Ovary (tissue), 9 donors: ENCODE data around the gene ATM. TPM values are rescaled to one million over a fixed set of nuclear protein-coding genes. Genes with fewer than 3 reads are reported as not detected.
"Not testable (repeated sequence)": the region's sequence is repeated elsewhere in the genome, so short reads cannot be mapped to it uniquely, and the experiment has no call there.

Experiments used
- DNase-seq, 5 donors: peaks; one replicate each; pipeline ENCODE4 v3.0.0-alpha.2; 2019 to 2020
- H3K27ac ChIP-seq, 2 donors: fragments of 200-600 bp; one replicate each; pipeline versions ENCODE4 v1.5.1 to v1.8.0; 2019 to 2022
- H3K27me3 ChIP-seq: fragments of 200-600 bp; one replicate; pipeline ENCODE4 v1.8.0; 2022
- H3K36me3 ChIP-seq: fragments of 200-600 bp; sonication (generic); one replicate; pipeline ENCODE4 v1.5.1; 2019
- H3K4me1 ChIP-seq: one replicate; pipeline ENCODE4 v1.8.1; 2013; ENCODE audit warnings: mild to moderate bottlenecking, moderate library complexity; ENCODE audit not compliant: insufficient read depth
- H3K4me3 ChIP-seq: fragments of 200-600 bp; sonication (generic); one replicate; pipeline ENCODE4 v1.5.1; 2017
- H3K9me3 ChIP-seq, 2 donors: fragments of 200-600 bp in 1 of 2; sonication (generic) in 1 of 2; one replicate each; pipeline versions ENCODE4 v1.5.1 to v1.8.1; 2013 to 2019; ENCODE audit warnings: mild to moderate bottlenecking in 1 of 2, moderate library complexity in 1 of 2
- EP300 ChIP-seq: sonication (generic); formaldehyde crosslinking; IDR thresholded peaks from one replicate; pipeline ENCODE4 v1.6.1; 2017; ENCODE audit warnings: antibody characterized with exemption
- POLR2A ChIP-seq: fragments of 450-650 bp; IDR thresholded peaks from one replicate; pipeline ENCODE4 v1.6.1; 2017; ENCODE audit warnings: antibody characterized with exemption, mild to moderate bottlenecking, moderate library complexity
- WGBS, 3 donors: extraction: QIAGEN DNeasy Blood & Tissue Kit in 1 of 3; methylation state at CpG; one replicate each; pipeline versions ENCODE4 v1.1.5 to v1.1.7; 2013 to 2017; 5-methylcytosine and 5-hydroxymethylcytosine counted together
- intact Hi-C, 4 donors: fragments of 100-400 bp; cut with DNase I; formaldehyde crosslinking; loops; one replicate each; pipeline versions ENCODE4 v1.11.0 to v1.15.1; 2022 to 2023
- polyA plus RNA-seq, 2 donors: library from polyadenylated mRNA; stranded (reverse); fragments of 200-250 nt in 1 of 2; fragments of 350-450 nt in 1 of 2; fragmentation: Illumina TruSeq in 1 of 2; extraction: RNeasy Lipid Tissue Mini Kit (QIAGEN cat#74804) in 1 of 2; gene quantifications; one replicate each; pipeline ENCODE4 v1.2.3, GENCODE V29; 2013 to 2014
- total RNA-seq, 7 donors: library from RNA; depleted of rRNA in 2 of 7; stranded (reverse); fragments of >200 nt in 2 of 7; fragmentation: NEBNext Ultra II Directional in 3 of 7; extraction: Animal tissue kit (Norgen Biotek cat#: 25700) in 3 of 7; gene quantifications; one replicate each; pipeline versions ENCODE4 v1.1.0 to v1.2.4, GENCODE V29; 2016 to 2023
- TF ChIP-seq, protein P1 (sequence below), 3 donors: fragments of 450-650 bp in 2 of 3; fragments of 200-600 bp in 1 of 3; IDR thresholded peaks; one replicate each; pipeline versions ENCODE4 v1.5.1 to v1.8.0; 2016 to 2022; ENCODE audit warnings: antibody characterized with exemption in 3 of 3, mild to moderate bottlenecking in 1 of 3
- donor health status: DM: no; HTN: no; CAD: no; lungs with moderate emphysema.
- donor health status: DM: no; HTN: no; CAD: no.
- donor health status: Bipolar disorder and iron deficiency.
- donor health status: DM: yes; HTN: yes; CAD: no.
- donor health status: DM: no; HTN: no; CAD: no.
- donor health status: DM: yes; HTN: yes; CAD: no.

Gene ATM
- total and polyA plus RNA-seq, 9 donors = 29.2 to 104 (median 79.6) TPM

DNA sequence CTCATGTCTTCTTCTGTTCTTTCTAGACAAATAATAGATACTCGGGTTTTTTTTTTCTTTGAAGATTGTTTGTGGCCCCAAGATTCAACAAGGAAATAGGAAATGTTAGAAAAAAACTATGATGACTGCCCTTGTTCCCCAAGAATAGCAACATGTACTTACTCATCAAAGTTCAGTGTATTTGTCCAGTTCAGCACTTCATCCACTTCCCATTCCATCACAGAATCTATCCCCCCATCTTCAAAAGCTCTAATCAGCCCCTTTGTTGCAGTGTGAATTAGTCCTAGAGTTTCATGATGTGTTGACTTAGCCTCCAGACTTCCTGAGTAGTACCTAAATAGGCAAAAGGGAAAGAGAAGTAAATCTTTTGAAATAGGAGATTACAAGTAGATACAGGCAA is 170.2 kb downstream of the ATM start:
- Histone ChIP-seq H3K9me3 (no peaks in the 10 kb centered on the region), H3K4me3 (no peak overlapping the region), H3K27ac (no peak overlapping the region), H3K36me3 (no peaks in the 10 kb centered on the region), H3K4me1 (no peaks in the 10 kb centered on the region), H3K27me3 (no peaks in the 10 kb centered on the region)
- 47 to 65% (median 47%) methylated on average over 1 of the region's 1 CpG for WGBS, 3 donors
- no peak for DNase-seq
- intact Hi-C loops = no loop called here
- TF ChIP-seq POLR2A (no peak), EP300 (no peak)
- TF ChIP-seq, protein P1, sequence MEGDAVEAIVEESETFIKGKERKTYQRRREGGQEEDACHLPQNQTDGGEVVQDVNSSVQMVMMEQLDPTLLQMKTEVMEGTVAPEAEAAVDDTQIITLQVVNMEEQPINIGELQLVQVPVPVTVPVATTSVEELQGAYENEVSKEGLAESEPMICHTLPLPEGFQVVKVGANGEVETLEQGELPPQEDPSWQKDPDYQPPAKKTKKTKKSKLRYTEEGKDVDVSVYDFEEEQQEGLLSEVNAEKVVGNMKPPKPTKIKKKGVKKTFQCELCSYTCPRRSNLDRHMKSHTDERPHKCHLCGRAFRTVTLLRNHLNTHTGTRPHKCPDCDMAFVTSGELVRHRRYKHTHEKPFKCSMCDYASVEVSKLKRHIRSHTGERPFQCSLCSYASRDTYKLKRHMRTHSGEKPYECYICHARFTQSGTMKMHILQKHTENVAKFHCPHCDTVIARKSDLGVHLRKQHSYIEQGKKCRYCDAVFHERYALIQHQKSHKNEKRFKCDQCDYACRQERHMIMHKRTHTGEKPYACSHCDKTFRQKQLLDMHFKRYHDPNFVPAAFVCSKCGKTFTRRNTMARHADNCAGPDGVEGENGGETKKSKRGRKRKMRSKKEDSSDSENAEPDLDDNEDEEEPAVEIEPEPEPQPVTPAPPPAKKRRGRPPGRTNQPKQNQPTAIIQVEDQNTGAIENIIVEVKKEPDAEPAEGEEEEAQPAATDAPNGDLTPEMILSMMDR (IDR thresholded peaks at IDR 0.05) = no peak

DNA sequence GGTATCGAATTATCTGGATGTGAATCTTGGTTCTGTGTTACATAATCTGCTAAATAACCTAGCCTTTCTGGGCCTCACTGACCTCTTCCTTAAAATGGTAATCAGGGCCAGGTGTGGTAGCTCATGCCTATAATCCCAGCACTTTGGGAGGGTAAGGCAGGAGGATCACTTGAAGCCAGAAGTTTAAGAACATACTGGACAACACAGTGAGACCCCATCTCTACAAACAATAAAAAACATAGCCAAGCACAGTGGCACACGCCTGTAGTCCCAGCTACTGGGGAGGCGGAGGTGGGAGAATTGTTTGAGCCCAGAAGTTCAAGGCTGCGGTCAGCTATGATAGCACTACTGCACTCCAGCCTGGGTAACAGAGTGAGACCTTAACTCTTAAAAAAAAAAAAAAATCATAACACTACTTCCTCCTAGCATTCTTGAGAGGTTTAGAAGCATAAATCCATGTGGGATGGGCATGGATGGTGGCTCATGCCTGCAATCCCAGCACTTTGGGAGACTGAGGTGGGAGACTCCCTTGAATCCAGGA is 171.9 kb downstream of the ATM start:
- no peak for DNase-seq
- H3K36me3 ChIP-seq = no peaks in the 10 kb centered on the region
- H3K27me3 ChIP-seq = no peaks in the 10 kb centered on the region
- WGBS, 3 donors = 85 to 90% (median 86%) methylated on average over 4 of the region's 4 CpGs
- H3K27ac ChIP-seq = no peak overlapping the region
- intact Hi-C loops = no loop called here
- H3K4me1 ChIP-seq = no peaks in the 10 kb centered on the region
- TF ChIP-seq, protein P1 (IDR thresholded peaks at IDR 0.05) = no peak
- TF ChIP-seq POLR2A = no peak
- no peak for TF ChIP-seq EP300
- no peak overlapping the region for H3K4me3 ChIP-seq
- no peaks in the 10 kb centered on the region for H3K9me3 ChIP-seq

DNA sequence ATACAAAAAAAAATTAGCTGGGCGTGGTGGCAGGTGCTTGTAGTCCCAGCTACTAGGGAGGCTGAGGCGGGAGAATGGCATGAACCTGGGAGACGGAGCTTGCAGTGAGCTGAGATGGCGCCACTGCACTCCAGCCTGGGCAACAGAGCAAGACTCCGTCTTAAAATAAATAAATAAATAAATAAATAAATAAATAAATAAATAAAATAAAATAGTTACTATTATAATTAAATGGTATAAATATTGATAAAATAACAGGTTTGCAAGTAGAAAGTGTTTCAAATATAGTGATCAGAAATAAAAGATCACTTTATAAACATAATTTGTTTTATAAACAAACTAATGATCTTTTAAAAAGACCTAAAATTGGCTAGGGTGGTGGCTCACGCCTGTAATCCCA is 173.8 kb downstream of the ATM start:
- intact Hi-C loops, H3K4me1 ChIP-seq, H3K36me3 ChIP-seq, H3K4me3 ChIP-seq, DNase-seq, H3K27me3 ChIP-seq, H3K27ac ChIP-seq, H3K9me3 ChIP-seq: not testable (repeated sequence)
- WGBS, 3 donors = 93% methylated on average over 6 of the region's 6 CpGs

DNA sequence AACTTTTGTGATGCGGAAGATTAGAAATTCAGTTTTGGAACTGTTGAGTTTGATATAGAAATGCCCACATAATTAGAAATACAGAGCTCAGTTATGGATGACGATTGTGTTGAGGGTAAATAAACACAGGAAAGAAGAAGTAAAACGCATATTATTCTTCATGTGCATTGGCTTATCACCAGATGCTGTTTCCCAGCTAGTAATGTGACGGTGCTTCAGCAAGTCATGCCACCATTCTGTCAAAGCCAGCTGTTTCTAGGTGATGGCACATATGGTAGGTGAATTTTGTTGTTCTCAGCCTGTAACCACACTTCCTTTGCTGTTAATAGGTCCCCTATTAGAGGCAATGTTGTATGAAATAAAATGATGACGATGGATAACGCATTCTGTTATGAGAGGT is 175.6 kb downstream of the ATM start:
- H3K27me3 ChIP-seq = no peaks in the 10 kb centered on the region
- no peak overlapping the region for H3K27ac ChIP-seq
- H3K36me3 ChIP-seq = no peaks in the 10 kb centered on the region
- H3K9me3 ChIP-seq = no peaks in the 10 kb centered on the region
- WGBS, 3 donors = 80 to 84% (median 81%) methylated on average over 6 of the region's 6 CpGs
- peaks cover 2% of the 10 kb centered on the region for H3K4me1 ChIP-seq
- TF ChIP-seq, protein P1 (IDR thresholded peaks at IDR 0.05) = no peak
- TF ChIP-seq POLR2A (no peak), EP300 (no peak)
- no peak for DNase-seq
- H3K4me3 ChIP-seq = no peak overlapping the region
- intact Hi-C loops = no loop called here

DNA sequence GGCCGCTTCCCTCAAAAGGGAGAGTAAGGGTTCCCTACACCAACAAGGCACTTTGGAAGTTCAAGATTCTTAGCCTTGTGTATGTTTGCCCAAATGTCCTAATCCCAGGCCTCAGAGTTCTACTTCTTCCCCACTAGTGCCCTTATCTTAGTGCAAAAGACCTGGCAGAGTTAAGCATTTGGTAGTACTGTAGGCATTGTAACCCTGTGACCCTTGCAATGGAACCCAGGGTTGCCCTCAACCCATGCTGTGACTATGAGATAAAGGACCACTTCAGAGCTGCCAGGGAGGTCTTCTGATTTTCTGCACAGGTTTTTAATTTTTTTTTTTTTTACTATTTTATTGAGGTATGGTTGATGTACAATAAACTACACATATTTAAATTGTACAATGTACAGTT is 179.4 kb downstream of the ATM start:
- no peak overlapping the region for H3K27ac ChIP-seq
- no peak for DNase-seq

More for the DNA sequence above, 179.4 kb downstream of the ATM start:
- Histone ChIP-seq H3K27me3 (no peaks in the 10 kb centered on the region), H3K9me3 (no peaks in the 10 kb centered on the region), H3K4me1 (peaks cover 2% of the 10 kb centered on the region), H3K36me3 (no peaks in the 10 kb centered on the region), H3K4me3 (no peak overlapping the region)
- intact Hi-C loops = no loop called here
- TF ChIP-seq, protein P1 (IDR thresholded peaks at IDR 0.05) = no peak
- TF ChIP-seq POLR2A (no peak), EP300 (no peak)
- 93 to 100% (median 98%) methylated on average over 1 of the region's 1 CpG for WGBS, 3 donors
